SK-N-DZ (cell line): ENCODE data around the gene AKAP5. TPM values are rescaled to one million over a fixed set of nuclear protein-coding genes. Genes with fewer than 3 reads are reported as not detected.

Source experiments
- DNase-seq: peaks from one replicate; pipeline ENCODE4 v3.0.0-alpha.2; 2015; ENCODE audit warnings: low spot score
- polyA plus RNA-seq, 2 experiments: library from polyadenylated mRNA; depleted of rRNA; stranded (reverse); fragments of >200 nt; gene quantifications; 2 replicates each; pipeline ENCODE4 v1.2.3, GENCODE V29; 2014

AKAP5 gene
- polyA plus RNA-seq (2014; cell fraction: cytosol; rRNA removed), result 2.6 and 2.7 TPM in 2 replicates
- 1.8 and 3.1 TPM in 2 replicates for polyA plus RNA-seq (2014; cell fraction: nucleus; rRNA removed)

DNA sequence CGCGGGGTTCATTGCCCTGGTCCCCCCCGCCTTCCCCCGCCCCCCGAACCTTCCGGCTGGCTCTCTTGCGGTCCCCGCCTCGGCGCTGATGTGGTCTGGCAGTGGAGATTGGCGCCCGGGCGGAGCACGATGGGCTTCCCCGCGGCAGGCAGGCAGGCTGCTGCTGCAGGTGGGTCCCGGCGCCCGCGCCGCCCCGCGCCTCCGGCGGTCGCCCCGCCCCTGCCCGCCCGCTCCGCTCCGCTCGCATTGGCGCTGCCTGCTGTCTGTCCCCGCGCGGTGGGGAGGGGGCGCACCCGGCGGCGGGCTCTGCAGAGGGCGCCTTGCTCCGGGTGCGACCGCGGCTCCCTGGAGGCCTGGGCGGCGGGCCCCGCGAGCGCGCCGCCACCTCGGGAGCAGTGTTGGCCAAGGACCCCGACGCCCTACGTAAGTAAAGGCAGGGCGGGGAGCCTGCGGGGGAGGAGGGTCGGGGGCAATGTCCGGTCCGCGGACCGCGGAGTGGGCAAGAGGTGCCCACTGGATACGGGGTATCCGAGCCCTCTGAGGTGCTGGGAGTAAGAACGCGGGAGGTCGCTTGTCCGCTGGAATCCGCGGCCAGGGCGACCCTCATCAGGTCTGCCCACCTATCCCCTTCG, at the start of gene AKAP5:
TSS of gene AKAP5 (plus strand) at position 309 of the 632 bp plus-strand sequence. CDS start 2,896 bp downstream, outside the sequence.
- peak; percentile 69 for DNase-seq

GRCh38 chr14:64416348-64416932, 48.9 kb upstream of the AKAP5 start:
- DNase-seq, result no peak

DNA sequence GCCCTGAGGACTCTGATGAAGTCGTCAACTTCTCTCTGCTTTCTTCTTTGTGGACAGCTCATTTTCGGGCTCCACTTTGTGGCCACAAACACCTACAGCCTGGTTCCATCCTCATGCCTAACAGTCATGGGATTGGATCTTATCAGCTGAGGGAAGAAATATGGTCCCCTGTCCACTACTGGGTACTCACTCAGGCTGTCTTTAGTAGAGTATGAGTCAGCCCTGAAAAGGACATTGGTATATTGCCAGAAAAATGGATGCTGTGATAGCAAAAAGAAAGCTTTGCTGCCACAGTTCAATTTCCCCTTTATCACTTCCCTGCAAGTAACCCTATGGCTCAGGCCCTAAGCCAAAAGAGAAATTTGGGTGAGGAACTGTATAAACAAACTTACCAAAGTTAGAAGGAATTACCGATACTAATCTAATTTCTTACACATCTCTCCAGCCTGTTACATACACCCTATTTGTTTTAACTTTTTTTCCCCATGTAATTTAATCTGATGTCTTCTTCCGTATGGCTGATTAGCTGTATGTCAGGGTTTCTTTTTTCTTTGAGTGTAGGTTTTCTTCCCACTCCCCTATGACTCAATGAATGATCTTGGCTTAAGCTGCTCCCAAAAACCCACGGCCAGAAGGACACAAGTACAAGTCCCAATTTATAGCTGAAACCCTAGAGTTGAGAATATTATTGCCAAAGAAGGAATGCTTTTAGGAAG, 48.1 kb upstream of the AKAP5 start:
- no peak for DNase-seq

DNA sequence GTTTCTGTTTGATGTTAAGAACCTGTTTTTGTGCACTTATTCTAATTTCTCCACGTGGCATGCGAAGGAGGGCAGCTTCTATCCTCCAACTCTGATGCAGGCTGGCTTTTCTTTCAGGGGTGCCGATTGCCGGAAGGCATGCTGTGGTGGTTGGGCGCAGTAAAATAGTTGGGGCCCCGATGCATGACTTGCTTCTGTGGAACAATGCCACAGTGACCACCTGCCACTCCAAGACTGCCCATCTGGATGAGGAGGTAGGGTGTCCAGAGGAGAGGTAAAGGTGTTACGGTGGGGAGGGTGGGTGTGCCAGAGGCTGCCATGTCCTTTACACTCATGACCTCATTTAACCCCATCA, 47.6 kb upstream of the AKAP5 start:
- DNase-seq, result no peak

GRCh38 chr14:64419003-64419402, 46.3 kb upstream of the AKAP5 start:
- DNase-seq, result no peak

DNA sequence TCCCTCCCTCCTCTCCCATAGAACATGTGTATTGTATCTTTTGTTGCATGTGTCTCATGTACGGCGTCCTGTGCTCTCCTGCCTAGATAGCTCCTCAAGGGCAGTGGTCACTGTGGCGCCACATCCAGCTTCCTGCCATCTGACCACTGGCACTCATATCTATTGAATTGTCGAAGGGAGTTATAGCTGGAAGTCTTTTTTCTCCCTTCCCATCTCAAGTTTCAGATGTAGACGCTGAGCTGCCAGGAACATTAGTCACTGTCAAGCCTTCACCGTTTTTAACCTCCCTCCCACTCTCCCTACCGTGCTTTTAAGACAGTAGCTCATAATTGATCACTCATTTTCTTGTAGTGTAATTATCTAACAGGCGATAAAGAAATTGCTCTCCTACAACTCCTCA, 44.1 kb upstream of the AKAP5 start:
- no peak for DNase-seq

DNA sequence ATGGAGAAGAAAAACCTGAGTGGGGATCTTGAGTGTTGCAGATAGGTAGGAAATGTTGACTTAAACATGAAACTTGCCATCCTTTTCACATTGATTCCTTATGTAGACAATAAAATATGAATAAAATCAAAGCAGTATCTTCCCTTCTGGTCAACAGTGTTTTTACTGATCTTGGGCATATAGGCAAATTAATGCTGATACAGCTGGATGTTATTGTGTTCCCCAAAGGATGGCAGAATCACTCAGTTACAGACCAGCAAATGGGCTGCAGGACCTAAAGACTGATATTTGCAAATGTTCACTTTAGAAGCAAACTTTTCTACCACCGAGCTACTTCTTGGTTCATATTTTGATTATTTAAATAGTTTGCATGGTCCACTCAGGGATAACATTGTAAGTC, 43.3 kb upstream of the AKAP5 start:
- no peak for DNase-seq

- DNase-seq, result no peak
Observed at GRCh38 chr14:64422756-64423155, 42.5 kb upstream of the AKAP5 start.

GRCh38 chr14:64423987-64424386, 41.3 kb upstream of the AKAP5 start:
- DNase-seq, result no peak

DNA sequence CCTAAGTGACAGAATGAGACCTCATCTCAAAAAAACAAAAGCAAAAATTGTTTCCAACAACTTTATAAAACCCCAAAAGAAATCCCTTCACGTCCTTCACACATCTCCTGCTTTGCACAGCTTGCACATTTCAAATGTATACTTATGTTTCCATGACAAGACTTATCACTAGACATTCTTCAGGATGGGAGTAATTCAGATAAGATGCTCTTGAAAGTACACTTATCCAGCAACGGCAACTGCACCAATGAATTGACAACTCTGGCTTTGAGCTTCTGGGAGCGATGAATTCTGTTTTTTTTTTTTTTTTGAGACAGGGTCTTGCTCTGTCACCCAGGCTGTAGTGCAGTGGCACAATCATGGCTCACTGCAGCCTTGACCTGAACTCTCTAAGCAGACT, 30.8 kb upstream of the AKAP5 start:
- no peak for DNase-seq

- no peak for DNase-seq
Observed at GRCh38 chr14:64438181-64438841, 27.0 kb upstream of the AKAP5 start.

DNA sequence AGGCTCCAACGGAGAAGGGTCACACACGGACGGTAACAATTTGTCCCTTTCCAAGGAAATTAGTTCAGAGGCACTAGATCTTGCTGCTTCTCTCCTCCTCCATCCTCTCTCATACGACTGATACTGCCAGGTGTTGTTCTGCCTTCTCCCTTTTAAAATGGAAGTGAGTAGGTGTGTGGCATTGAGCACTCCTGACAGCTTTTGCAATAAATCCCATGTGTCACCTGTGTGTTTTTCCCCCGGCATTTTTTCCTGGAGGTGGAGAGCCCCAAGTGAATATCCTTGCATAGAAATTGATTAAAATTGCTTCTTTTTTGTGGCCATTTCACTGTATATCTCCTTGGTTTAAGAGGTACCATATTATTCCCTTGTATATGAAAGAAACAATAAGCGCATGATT, 26.2 kb upstream of the AKAP5 start:
- no peak for DNase-seq

GRCh38 chr14:64440494-64440893, 24.8 kb upstream of the AKAP5 start:
- no peak for DNase-seq

DNA sequence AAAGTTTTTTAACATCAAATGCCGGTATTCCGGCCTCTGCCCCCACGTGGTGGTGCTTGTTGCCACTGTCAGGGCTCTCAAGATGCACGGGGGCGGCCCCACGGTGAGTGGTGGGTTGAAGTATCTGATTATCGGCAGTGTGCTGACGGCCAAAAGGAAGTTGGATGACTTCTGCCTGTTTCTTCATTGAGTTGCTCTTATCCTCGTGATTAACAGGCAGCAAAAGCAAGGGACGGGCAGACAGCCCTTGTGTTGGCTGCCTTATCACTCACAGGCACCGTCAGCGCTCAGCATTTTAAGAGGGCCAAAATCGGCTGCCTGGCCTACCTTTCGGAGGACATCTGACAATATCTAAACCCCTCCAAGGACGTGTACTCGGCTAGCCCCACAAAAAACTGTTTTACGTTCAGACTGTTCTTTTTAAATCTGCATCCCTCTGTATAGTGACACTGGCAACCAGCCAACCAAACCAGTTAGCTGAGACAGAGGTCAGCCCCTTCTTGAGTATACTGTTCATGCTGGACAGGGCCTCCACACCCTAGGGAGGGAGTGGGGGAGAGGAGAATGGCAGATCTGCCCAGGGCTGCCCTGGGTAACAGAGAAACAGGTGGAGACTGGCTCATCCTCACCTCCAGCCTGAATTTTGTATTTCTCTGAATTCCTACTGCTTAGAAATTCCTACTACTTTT, 22.9 kb upstream of the AKAP5 start:
- DNase-seq, result no peak

DNA sequence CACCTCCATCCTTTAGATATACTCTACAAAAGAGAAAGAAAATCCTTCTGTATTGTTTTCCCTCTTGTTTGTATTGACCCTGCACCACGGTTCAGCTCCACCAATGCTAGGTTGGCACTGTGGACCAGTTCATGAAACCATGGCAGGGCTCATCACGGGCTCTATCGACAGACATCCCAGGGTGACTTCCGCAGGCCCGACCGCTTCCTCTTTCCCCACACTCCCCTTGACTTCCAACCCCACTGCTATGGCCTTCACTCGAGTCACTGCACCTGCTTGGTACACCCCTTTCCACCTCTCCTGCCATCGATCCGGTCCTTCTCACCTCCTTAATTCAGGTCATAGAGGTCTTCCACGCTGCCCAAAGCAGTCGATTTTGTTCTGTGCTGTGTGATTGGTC, 21.2 kb upstream of the AKAP5 start:
- DNase-seq, result peak; percentile 3

- DNase-seq, result peak; percentile 96
Observed at GRCh38 chr14:64444984-64445845, 20.1 kb upstream of the AKAP5 start.

DNA sequence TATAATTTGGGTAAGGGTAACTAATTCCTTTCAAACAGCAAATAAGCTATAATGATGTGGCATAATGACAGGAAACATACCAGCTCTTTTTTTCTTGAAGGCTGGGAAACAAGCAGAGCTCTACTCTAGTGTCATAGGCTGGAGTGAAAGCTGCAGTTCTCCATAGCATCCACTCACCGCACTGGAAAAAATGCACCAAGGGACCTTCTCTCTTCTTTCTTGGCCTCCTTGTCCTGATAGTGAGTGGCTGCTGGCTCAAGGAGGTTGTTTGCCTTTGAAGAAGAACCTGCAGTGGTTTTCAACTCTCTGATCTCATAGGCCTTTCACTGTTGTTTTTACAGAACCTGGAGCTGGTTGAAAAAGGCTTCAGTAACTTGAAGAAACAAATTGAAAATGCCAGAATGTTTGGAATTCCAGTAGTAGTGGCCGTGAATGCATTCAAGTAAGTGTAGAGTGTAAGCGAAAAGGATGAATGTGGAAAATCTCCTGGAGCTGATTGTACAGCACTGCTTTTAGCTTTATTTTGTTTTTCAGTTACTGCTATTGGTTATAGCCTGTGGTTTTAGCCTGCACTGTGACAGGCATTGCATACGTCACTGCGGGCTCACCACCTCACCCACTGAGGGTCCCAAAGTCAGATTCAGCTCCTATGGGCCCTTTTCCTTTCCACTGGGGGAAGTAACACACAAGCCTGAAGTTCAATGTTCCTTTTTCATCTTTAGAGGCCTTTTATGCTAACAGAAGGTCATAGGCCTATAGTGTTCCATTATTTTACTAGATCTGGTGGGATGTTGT, 17.2 kb upstream of the AKAP5 start:
- no peak for DNase-seq

GRCh38 chr14:64450255-64450654, 15.0 kb upstream of the AKAP5 start:
- DNase-seq, result no peak

DNA sequence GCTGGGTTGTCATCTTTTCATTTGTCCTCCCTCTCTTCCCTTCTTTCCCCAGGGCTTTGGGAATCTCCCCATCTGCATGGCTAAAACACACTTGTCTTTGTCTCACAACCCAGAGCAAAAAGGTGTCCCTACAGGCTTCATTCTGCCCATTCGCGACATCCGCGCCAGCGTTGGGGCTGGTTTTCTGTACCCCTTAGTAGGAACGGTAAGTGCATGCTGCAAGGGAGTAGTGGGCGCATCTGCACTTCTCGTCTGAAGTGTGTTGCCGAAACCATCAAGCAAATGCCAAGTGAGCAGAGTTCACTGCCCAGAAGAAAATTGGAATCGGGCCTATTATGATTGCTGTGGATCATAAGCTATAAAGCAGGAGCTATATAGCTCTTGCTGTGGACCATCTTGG, 10.6 kb upstream of the AKAP5 start:
- no peak for DNase-seq
